ENCODE measurements around the gene NANP. TPM values are rescaled to one million over a fixed set of nuclear protein-coding genes. Genes with fewer than 3 reads are reported as not detected.

Gene NANP
- total RNA-seq, 2 donors from 2014 or later = 6.9 to 9.0 TPM

DNA sequence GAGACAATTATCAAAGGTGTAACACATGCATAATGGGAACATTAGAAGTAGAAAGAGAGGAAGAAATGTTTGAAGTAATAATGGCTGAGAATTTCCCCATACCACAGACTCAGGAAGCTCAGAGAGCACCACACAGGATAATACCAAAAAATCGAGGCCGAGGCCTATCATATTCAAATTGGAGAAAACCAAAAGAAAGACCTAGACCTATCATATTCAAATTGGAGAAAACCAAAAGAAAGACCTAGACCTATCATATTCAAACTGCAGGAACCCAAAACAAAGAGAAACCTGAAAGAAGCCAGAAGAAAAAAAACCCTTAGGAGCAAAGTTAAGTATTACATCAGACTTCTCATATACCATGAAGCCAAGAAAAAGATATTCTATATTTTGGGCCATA lies 56.5 kb downstream of the NANP start:
- H3K36me3 ChIP-seq = no peaks in the 10 kb centered on the region
- ATAC-seq (ENCODE audit: insufficient number of reproducible peaks, low FRiP score, low read depth) = no peak
- H3K27me3 ChIP-seq (replicated peaks; ENCODE audit: insufficient read depth) = no peaks in the 10 kb centered on the region
- no peaks in the 10 kb centered on the region for H3K9me3 ChIP-seq
- no peaks in the 10 kb centered on the region for H3K4me1 ChIP-seq (ENCODE audit: control insufficient read depth in 1 of 2, low read depth in 2 of 2)
- H3K4me3 ChIP-seq = no peak overlapping the region
- H3K27ac ChIP-seq = no peak overlapping the region
- TF ChIP-seq, protein P1, sequence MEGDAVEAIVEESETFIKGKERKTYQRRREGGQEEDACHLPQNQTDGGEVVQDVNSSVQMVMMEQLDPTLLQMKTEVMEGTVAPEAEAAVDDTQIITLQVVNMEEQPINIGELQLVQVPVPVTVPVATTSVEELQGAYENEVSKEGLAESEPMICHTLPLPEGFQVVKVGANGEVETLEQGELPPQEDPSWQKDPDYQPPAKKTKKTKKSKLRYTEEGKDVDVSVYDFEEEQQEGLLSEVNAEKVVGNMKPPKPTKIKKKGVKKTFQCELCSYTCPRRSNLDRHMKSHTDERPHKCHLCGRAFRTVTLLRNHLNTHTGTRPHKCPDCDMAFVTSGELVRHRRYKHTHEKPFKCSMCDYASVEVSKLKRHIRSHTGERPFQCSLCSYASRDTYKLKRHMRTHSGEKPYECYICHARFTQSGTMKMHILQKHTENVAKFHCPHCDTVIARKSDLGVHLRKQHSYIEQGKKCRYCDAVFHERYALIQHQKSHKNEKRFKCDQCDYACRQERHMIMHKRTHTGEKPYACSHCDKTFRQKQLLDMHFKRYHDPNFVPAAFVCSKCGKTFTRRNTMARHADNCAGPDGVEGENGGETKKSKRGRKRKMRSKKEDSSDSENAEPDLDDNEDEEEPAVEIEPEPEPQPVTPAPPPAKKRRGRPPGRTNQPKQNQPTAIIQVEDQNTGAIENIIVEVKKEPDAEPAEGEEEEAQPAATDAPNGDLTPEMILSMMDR (IDR thresholded peaks at IDR 0.05) = no peak
- DNase-seq (ENCODE audit: low spot score) = no peak

DNA sequence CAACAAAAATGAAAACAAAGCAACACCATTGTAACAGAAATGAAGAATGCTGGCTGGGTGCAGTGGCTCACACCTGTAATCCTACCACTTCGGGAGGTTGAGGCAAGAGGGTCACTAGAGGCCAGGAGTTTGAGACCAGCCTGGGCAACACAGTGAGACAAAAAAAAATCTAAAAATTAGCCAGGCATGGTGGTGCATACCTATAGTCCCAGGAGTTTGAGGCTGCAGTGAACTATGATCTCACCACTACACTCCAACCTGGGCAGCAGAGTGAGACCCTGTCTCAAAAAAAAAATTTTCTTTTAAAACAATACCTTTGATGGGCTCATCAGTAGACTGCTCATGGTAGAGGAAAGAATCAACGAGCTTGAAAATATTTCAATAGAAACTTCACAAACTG lies 57.0 kb downstream of the NANP start:
- Histone ChIP-seq H3K36me3 (no peaks in the 10 kb centered on the region), H3K4me3 (no peak overlapping the region), H3K4me1 (ENCODE audit: control insufficient read depth in 1 of 2, low read depth in 2 of 2) (no peaks in the 10 kb centered on the region), H3K9me3 (no peaks in the 10 kb centered on the region), H3K27ac (no peak overlapping the region), H3K27me3 (replicated peaks; ENCODE audit: insufficient read depth) (no peaks in the 10 kb centered on the region)
- TF ChIP-seq, protein P1 (IDR thresholded peaks at IDR 0.05) = no peak
- DNase-seq (ENCODE audit: low spot score) (no peak), ATAC-seq (ENCODE audit: insufficient number of reproducible peaks, low FRiP score, low read depth) (no peak)

DNA sequence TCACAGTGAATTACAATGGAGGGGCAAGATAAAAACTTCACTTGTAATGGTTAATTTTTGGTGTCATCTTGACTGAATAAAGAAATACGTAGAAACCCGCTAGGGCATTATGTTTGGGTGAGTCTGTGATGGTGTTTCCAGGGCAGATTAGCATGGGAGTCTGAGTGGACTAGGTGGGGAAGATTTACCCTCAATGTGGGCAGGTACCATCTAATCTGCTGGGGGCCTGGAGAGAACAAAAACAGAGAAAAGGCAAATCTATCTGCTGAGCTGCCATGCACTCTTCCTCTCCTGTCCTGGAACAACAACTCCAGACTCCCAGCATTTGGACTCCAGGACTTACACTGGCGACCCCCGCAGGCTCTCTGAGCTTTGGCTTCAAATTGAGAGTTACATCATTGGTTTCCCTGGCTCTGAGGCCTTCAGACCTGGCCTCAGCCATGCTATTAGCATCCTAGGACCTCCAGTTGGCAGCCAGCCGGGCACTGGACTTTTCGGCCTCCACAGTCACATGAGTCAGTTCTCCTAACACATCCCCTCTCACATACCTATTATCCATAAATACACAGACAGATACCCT lies 58.1 kb downstream of the NANP start:
- no peaks in the 10 kb centered on the region for H3K9me3 ChIP-seq
- no peak overlapping the region for H3K27ac ChIP-seq
- ATAC-seq (ENCODE audit: insufficient number of reproducible peaks, low FRiP score, low read depth) = no peak
- TF ChIP-seq, protein P1 (IDR thresholded peaks at IDR 0.05) = no peak
- no peaks in the 10 kb centered on the region for H3K36me3 ChIP-seq
- no peaks in the 10 kb centered on the region for H3K27me3 ChIP-seq (replicated peaks; ENCODE audit: insufficient read depth)
- no peak overlapping the region for H3K4me3 ChIP-seq
- DNase-seq (ENCODE audit: low spot score) = no peak
- no peaks in the 10 kb centered on the region for H3K4me1 ChIP-seq (ENCODE audit: control insufficient read depth in 1 of 2, low read depth in 2 of 2)

GRCh38 chr20:25563876-25564275 lies 59.9 kb downstream of the NANP start:
- Histone ChIP-seq H3K4me1 (ENCODE audit: control insufficient read depth in 1 of 2, low read depth in 2 of 2) (no peaks in the 10 kb centered on the region), H3K4me3 (no peak overlapping the region), H3K27me3 (replicated peaks; ENCODE audit: insufficient read depth) (no peaks in the 10 kb centered on the region), H3K27ac (no peak overlapping the region), H3K36me3 (no peaks in the 10 kb centered on the region), H3K9me3 (no peaks in the 10 kb centered on the region)
- TF ChIP-seq, protein P1 (IDR thresholded peaks at IDR 0.05) = no peak
- ATAC-seq (ENCODE audit: insufficient number of reproducible peaks, low FRiP score, low read depth) (no peak), DNase-seq (ENCODE audit: low spot score) (no peak)

GRCh38 chr20:25563362-25563761 lies 60.5 kb downstream of the NANP start:
- H3K4me3 ChIP-seq = no peak overlapping the region
- TF ChIP-seq, protein P1 (IDR thresholded peaks at IDR 0.05) = no peak
- no peak for ATAC-seq (ENCODE audit: insufficient number of reproducible peaks, low FRiP score, low read depth)
- no peaks in the 10 kb centered on the region for H3K27me3 ChIP-seq (replicated peaks; ENCODE audit: insufficient read depth)
- H3K4me1 ChIP-seq (ENCODE audit: control insufficient read depth in 1 of 2, low read depth in 2 of 2) = no peaks in the 10 kb centered on the region
- no peak for DNase-seq (ENCODE audit: low spot score)
- H3K27ac ChIP-seq = no peak overlapping the region
- H3K9me3 ChIP-seq = no peaks in the 10 kb centered on the region
- no peaks in the 10 kb centered on the region for H3K36me3 ChIP-seq

Other genes starting within 250 kb of the NANP start
- gene ABHD12, start 233.2 kb downstream of the NANP start, total RNA-seq = 10 to 100 TPM; 48.5 to 49.8 TPM
- gene GINS1, start 216.3 kb downstream of the NANP start, total RNA-seq = under 1 TPM in 1 of 2 donors, not detected in 1; 0.41 TPM
- gene NINL, start 38.5 kb downstream of the NANP start, total RNA-seq = 10 to 100 TPM; 20.3 to 35.6 TPM
- 10 to 100 TPM; 16.1 to 19.5 TPM for gene ZNF337, start 72.8 kb upstream of the NANP start, total RNA-seq